GOT3 (cell line): Measurements from ENCODE around the gene PSMD9.
"Not testable (repeated sequence)": the region's sequence is repeated elsewhere in the genome, so short reads cannot be mapped to it uniquely, and the experiment has no call there.

Experiments
- DNase-seq: peaks from one replicate; lab custom pipeline; 2025; ENCODE audit warnings: mixed read lengths; lab: John Stamatoyannopoulos, UW

The PSMD9 gene

GRCh38 chr12:121925358-121925695, 36.7 kb downstream of the PSMD9 start:
- no peak for DNase-seq

DNA sequence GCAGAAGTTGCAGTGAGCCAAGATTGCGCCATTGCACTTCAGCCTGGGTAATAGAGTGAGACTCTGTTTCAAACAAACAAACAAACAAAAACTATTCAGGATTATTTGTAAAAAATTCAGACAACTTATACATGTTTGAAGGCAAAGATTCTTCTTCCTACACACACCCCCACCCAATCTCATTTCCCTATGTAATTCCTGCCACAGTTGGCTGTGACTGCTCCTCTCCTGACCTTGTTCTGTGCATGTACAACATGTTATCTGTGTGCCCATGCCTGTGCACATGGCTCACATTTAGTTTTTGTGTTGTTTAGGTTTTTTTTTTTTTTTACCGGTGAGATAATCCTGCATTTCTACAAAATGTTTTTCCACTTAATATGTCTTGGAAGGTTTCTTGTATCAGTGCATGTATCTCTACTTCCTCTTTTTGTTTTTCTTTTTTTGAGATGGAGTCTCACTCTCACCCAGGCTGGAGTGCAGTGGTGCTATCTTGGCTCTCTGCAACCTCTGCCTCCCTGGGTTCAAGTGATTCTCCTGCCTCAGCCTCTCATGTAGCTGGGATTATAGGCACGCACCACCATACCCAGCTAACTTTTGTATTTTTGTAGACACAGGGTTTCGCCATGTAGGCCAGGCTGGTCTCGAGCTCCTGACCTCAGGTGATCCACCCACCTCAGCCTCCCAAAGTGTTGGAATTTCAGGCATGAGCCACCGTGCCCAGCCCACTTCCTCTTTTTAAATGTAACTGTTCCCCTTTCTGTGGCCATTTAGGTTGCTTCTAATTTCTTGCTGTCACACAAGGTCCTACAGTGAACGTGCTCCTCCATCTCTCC, 38.5 kb downstream of the PSMD9 start:
- no peak for DNase-seq

DNA sequence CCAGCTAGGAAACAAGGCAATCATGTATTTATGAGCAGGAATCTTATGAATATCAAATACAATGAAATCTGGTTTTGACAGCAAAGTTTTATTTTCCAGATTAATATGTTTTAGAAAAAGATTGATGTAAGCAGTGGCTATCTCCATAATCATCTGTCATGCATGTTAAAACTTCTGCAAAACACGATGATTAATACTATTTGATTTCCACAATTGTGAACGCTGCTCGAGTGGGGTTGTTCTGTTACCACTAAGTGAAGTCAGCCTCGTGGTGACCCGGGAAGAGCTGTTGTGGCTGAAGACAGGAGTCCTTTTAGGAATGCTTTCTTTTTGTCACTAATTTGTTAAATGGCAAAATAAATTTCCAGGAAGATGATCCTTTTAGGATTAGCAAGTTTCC, 39.2 kb downstream of the PSMD9 start:
- no peak for DNase-seq

GRCh38 chr12:121929545-121929944, 41.0 kb downstream of the PSMD9 start:
- DNase-seq = not testable (repeated sequence)

GRCh38 chr12:121930862-121931261, 42.3 kb downstream of the PSMD9 start:
- no peak for DNase-seq

DNA sequence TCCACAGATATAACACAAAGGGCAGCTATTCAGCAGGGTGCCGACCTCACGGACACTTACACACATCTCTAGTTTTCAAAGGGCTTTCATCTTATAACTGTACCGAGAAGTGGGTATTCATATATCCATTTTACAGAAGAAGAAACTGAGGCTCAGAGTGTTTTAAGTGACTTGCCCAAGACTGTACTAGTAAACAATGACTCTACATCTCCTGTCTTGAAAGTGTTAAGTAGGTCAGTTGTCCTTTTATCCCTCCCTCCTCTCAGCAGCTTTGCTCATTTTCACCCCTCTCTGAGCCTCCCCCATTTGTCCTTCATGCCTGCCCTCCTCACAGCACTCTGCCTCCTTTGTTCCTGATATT, 43.6 kb downstream of the PSMD9 start:
- no peak for DNase-seq

- DNase-seq = no peak
Measured at GRCh38 chr12:121932914-121933521, 44.4 kb downstream of the PSMD9 start.

- DNase-seq = no peak
Measured at GRCh38 chr12:121933522-121934308, 45.1 kb downstream of the PSMD9 start.

GRCh38 chr12:121934309-121934664, 45.7 kb downstream of the PSMD9 start:
- DNase-seq = no peak

DNA sequence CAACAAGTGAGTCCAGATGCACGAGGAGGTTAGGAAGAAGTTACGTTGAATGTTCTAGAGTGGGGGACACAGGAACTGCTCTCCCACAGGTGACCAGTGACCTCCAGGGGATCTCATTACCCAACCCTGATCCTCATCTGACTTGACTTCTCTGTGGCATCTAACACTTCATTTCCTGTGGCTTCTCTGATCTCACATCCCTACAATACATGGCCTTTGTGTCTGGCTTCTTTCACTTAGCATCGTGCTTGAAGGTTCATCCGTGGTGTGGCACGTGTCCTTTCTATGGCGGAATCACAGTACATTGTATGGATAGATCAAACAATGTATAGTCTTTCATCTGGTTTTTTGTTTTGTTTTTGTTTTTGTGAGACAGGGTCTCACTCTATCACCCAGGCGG, 49.1 kb downstream of the PSMD9 start:
- no peak for DNase-seq

DNA sequence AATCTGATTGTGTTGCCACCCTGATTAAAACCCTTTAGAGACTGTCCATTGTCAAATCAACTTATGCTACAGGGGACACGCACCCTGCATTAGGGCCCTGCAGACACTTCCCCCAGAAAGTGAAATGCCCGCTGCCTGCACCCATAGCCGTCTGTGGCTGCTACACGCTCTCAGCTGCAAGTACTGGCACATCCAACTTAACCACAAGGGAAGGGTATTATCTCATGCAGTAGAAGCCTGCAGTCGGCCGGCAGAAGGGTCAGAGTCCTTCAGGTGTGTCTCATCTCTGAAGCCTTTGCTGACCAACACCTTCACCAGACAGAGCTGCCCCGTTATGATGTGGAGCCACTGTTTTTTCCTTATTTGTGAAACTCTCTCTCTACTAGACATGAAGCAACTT, 50.6 kb downstream of the PSMD9 start:
- no peak for DNase-seq

DNA sequence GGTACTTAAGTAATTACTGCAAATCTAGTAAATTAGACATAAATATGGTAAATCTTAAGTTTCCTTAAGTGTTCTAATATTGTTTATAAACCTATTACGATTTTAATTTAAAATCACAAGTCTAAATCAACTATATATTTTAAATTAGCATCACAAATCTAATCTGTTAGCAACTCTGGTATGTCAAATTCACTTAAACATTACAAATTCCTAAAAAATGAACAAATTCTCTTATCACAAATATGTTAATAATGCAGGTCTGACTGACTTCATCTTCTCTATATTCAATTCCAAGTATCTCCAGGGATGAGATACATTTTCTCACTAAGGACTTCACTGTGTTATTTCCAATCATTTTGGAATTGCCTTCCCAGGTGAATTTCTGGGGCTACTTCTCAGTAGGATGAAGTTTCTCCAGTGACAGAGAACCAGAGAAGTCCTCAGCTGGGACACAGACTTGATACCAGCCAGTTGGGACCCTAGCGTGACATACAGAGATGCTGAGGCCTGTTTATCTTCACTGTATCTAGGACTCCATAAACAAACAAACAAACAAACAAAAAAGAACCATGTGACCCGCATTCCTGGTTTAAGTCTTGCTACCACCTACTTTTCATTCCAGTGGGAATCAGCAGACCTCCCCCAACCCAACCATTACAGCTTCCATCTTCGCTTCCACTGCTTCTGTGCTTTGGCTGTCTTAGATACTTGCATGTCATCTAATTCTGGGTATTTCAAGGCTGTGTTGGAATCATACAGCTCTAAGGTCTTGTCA, 51.6 kb downstream of the PSMD9 start:
- no peak for DNase-seq

GRCh38 chr12:121942145-121942718, 53.6 kb downstream of the PSMD9 start:
- no peak for DNase-seq

- no peak for DNase-seq
Measured at GRCh38 chr12:121943926-121944325, 55.3 kb downstream of the PSMD9 start.

GRCh38 chr12:121946313-121947025, 57.9 kb downstream of the PSMD9 start:
- no peak for DNase-seq

DNA sequence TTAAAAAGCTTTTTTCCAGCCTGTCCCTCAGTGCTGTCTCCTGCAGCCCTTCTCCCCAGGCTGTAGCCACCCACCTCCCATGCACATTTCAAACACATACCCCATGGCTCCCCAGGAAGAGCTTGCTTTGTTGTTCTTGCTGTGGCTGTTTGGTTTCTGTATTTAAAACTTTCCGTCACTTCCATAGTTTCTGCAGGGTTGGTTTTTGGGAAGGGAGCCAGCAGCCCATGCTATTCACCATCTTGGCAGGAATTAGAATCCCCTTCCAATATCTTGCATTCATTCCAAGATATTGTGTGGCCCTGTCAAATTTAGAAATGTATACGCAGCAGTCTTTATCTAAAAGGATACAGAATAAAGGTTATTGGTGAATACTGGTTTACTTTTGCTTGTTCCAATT, 59.4 kb downstream of the PSMD9 start:
- no peak for DNase-seq

GRCh38 chr12:121949648-121950397, 61.2 kb downstream of the PSMD9 start:
- DNase-seq = no peak

DNA sequence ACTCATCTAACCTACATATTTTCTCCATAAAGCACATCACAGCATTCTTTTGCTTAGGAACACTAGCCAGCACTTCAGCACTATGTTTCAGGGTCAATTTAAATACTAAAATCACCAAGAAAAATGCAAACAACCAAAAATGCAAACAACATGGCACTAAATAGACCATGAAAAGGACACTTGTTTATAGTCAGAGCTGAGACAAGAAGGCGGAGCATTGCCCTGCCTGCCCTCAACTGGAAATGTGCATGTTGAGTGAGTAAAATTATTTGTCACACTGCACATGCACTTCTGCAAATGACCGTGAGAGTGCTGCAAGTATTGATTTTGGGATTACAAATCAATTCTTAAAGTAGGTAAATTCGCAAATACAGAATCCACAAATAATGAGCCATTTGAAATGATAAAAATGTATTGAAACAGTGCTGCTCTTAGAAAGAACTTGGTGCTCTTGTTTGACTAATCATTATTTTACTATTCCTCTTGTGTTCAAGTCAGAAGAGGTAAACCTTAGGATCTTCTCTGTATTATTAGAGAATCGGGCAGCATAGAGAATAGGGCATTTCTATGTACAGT, 64.6 kb downstream of the PSMD9 start:
- no peak for DNase-seq

DNA sequence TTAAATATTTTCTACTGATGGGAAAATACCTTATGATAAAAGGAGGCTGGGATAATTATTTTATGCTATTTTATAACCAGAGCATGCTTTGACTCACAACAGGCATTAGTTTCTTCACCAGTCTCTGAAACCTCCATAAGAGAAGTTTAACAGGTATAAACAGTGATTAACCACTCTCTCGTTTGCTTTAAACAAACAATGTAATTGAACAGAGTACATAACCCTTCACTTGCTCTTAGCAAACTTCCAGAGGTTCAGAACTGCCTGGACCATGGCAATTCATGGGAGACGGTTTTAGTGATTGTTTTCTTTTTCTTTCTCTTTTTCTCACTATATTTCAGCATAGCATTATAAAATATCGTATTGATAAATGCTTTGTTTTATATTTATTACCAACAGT, 65.1 kb downstream of the PSMD9 start:
- no peak for DNase-seq
